GM23248 (cell line): ENCODE measurements around the gene TRAF4. TPM values are rescaled to one million over a fixed set of nuclear protein-coding genes. Genes with fewer than 3 reads are reported as not detected.
"Not testable (repeated sequence)": the region's sequence is repeated elsewhere in the genome, so short reads cannot be mapped to it uniquely, and the experiment has no call there.

Experiments
- DNase-seq: peaks from one replicate; pipeline ENCODE4 v3.0.0-alpha.2; 2015
- H2AFZ ChIP-seq: fragments of 200-600 bp; sonication (generic); 2 replicates; pipeline ENCODE4 v1.6.1; 2016; ENCODE audit warnings: antibody characterized with exemption
- H3F3A ChIP-seq: fragments of 200-600 bp; sonication (generic); 2 replicates; pipeline ENCODE4 v1.6.1; 2016; ENCODE audit warnings: mild to moderate bottlenecking, antibody characterized with exemption, mixed run types; ENCODE audit not compliant: insufficient read depth
- H3K27ac ChIP-seq: fragments of 200-600 bp; sonication (generic); 2 replicates; pipeline ENCODE4 v1.5.1; 2016; ENCODE audit warnings: mild to moderate bottlenecking
- H3K27me3 ChIP-seq: fragments of 200-600 bp; sonication (generic); replicated peaks from 2 replicates; pipeline ENCODE4 v1.6.1; 2016; ENCODE audit warnings: mild to moderate bottlenecking; ENCODE audit not compliant: insufficient read depth
- H3K36me3 ChIP-seq: fragments of 200-600 bp; sonication (generic); 2 replicates; pipeline ENCODE4 v1.6.1; 2016; ENCODE audit warnings: low read depth, mild to moderate bottlenecking
- H3K4me1 ChIP-seq: fragments of 200-600 bp; sonication (generic); 2 replicates; pipeline ENCODE4 v1.6.1; 2016; ENCODE audit warnings: mild to moderate bottlenecking; ENCODE audit not compliant: insufficient read depth
- H3K4me2 ChIP-seq: fragments of 200-600 bp; sonication (generic); one replicate; pipeline ENCODE4 v1.6.1; 2016; ENCODE audit warnings: mild to moderate bottlenecking; ENCODE audit not compliant: unreplicated experiment
- H3K4me3 ChIP-seq: fragments of 200-600 bp; sonication (generic); 2 replicates; pipeline ENCODE4 v1.5.1; 2016; ENCODE audit warnings: mild to moderate bottlenecking
- H3K79me2 ChIP-seq: fragments of 200-600 bp; sonication (generic); 2 replicates; pipeline ENCODE4 v1.6.1; 2016; ENCODE audit warnings: mild to moderate bottlenecking; ENCODE audit not compliant: insufficient read depth
- H3K9ac ChIP-seq: fragments of 200-600 bp; sonication (generic); 2 replicates; pipeline ENCODE4 v1.6.1; 2016; ENCODE audit warnings: mild to moderate bottlenecking
- H3K9me2 ChIP-seq: fragments of 200-600 bp; sonication (generic); 2 replicates; pipeline ENCODE4 v1.6.1; 2016; ENCODE audit warnings: mixed run types, mild to moderate bottlenecking, moderate library complexity; ENCODE audit not compliant: insufficient read depth
- H3K9me3 ChIP-seq: fragments of 200-600 bp; sonication (generic); one replicate; pipeline ENCODE4 v1.6.1; 2017; ENCODE audit warnings: low read depth
- H4K20me1 ChIP-seq: fragments of 200-600 bp; sonication (generic); 2 replicates; pipeline ENCODE4 v1.6.0; 2016; ENCODE audit not compliant: insufficient read depth
- EZH2 ChIP-seq: fragments of 200-600 bp; sonication (generic); IDR thresholded peaks from 2 replicates; pipeline ENCODE4 v1.6.1; 2018; ENCODE audit warnings: antibody characterized with exemption, mild to moderate bottlenecking; ENCODE audit not compliant: insufficient read depth, poor library complexity, severe bottlenecking
- EZH2phosphoT487 ChIP-seq: fragments of 200-600 bp; sonication (generic); IDR thresholded peaks from 2 replicates; pipeline ENCODE4 v1.6.1; 2018; ENCODE audit warnings: antibody characterized with exemption, moderate library complexity, mild to moderate bottlenecking, low read depth; ENCODE audit not compliant: insufficient read depth
- WGBS, 2 experiments: methylation state at CpG; one replicate each; pipeline ENCODE4 v1.1.6; 2015 to 2017; ENCODE audit warnings: low lambda C conversion rate in 2 of 2, low coverage in 1 of 2; ENCODE audit errors: missing lambda C conversion rate in 2 of 2; 5-methylcytosine and 5-hydroxymethylcytosine counted together
- in situ Hi-C: fragments of 300-500 bp; cut with MboI; formaldehyde crosslinking; loops from 2 replicates; pipeline ENCODE4 v1.15.0; 2020
- polyA plus RNA-seq: library from polyadenylated mRNA; unstranded; fragments of >200 nt; fragmentation: Nextera tagmentation; extraction: Ambion mirVana; gene quantifications from 2 replicates; pipeline ENCODE4 v1.2.1, GENCODE V29; 2016
- total RNA-seq: library from RNA; depleted of rRNA; stranded (reverse); fragments of >200 nt; shearing (Covaris generic); gene quantifications from 2 replicates; pipeline ENCODE4 v1.2.3, GENCODE V29; 2014

The TRAF4 gene
- total and polyA plus RNA-seq, 2 experiments from 2014 or later: 23.5 to 30.3 TPM

GRCh38 chr17:28722417-28723158, 21.2 kb upstream of the TRAF4 start:
- no peak for DNase-seq

GRCh38 chr17:28723159-28723835, 20.5 kb upstream of the TRAF4 start:
- no peak overlapping the region for H3K4me2 ChIP-seq
- peak overlapping the region; percentile 9; the same call in 1 of the 2 replicates for H3K27ac ChIP-seq
- no peak for DNase-seq
- no peaks in the 10 kb centered on the region for H3K9me3 ChIP-seq
- H3F3A ChIP-seq: peaks cover 50% of the 10 kb centered on the region
- H2AFZ ChIP-seq: no peak overlapping the region
- H3K4me1 ChIP-seq: peaks cover 50% of the 10 kb centered on the region
- peaks cover 34% of the 10 kb centered on the region; the same call in 1 of the 2 replicates for H3K36me3 ChIP-seq
- H3K79me2 ChIP-seq: peaks cover 38% of the 10 kb centered on the region
- no peak overlapping the region; the same call in 1 of the 2 replicates for H3K4me3 ChIP-seq
- H4K20me1 ChIP-seq: no peaks in the 10 kb centered on the region
- in situ Hi-C loops: no loop called here
- no peaks in the 10 kb centered on the region for H3K9me2 ChIP-seq
- TF ChIP-seq EZH2phosphoT487 (no peak), EZH2 (no peak)
- H3K27me3 ChIP-seq: no peaks in the 10 kb centered on the region
- H3K9ac ChIP-seq: no peak overlapping the region
- WGBS, 2 experiments: 82 to 93% methylated on average over 5 to 6 of the region's 6 CpGs

More at GRCh38 chr17:28722417-28723158, 21.2 kb upstream of the TRAF4 start:
- in situ Hi-C loops: no loop called here
- WGBS, 2 experiments: 74 to 77% methylated on average over 7 of the region's 7 CpGs
- H3K4me2 ChIP-seq: no peak overlapping the region
- H3K9ac ChIP-seq: 0 out of 2 replicates have a peak overlapping the region, but pooled peaks have one; percentile 93
- H3K27ac ChIP-seq: peak overlapping the region; percentile 9
- H3K36me3 ChIP-seq: peaks cover 34% of the 10 kb centered on the region; the same call in 1 of the 2 replicates
- no peak overlapping the region for H2AFZ ChIP-seq
- no peaks in the 10 kb centered on the region for H4K20me1 ChIP-seq
- peak overlapping the region; percentile 24; the same call in 1 of the 2 replicates for H3K4me3 ChIP-seq
- H3K9me3 ChIP-seq: no peaks in the 10 kb centered on the region
- TF ChIP-seq EZH2 (no peak), EZH2phosphoT487 (no peak)
- H3K27me3 ChIP-seq: no peaks in the 10 kb centered on the region
- peaks cover 51% of the 10 kb centered on the region for H3F3A ChIP-seq
- peaks cover 38% of the 10 kb centered on the region for H3K79me2 ChIP-seq
- H3K4me1 ChIP-seq: peaks cover 50% of the 10 kb centered on the region
- no peaks in the 10 kb centered on the region for H3K9me2 ChIP-seq

- peak overlapping the region; percentile 82; the same call in 1 of the 2 replicates for H3K27ac ChIP-seq
- H3F3A ChIP-seq: peaks cover 46% of the 10 kb centered on the region
- H3K36me3 ChIP-seq: peaks cover 34% of the 10 kb centered on the region; the same call in 1 of the 2 replicates
- H3K27me3 ChIP-seq, H4K20me1 ChIP-seq, H3K4me3 ChIP-seq, H3K9me2 ChIP-seq, H2AFZ ChIP-seq, in situ Hi-C loops, H3K4me2 ChIP-seq, DNase-seq, H3K9me3 ChIP-seq: not testable (repeated sequence)
- WGBS, 2 experiments: 46 to 48% methylated on average over 4 of the region's 4 CpGs
- H3K9ac ChIP-seq: peak overlapping the region; percentile 86; the same call in 1 of the 2 replicates
- H3K4me1 ChIP-seq: peaks cover 44% of the 10 kb centered on the region
- H3K79me2 ChIP-seq: peaks cover 38% of the 10 kb centered on the region
Observed at GRCh38 chr17:28723836-28724499, 19.8 kb upstream of the TRAF4 start.

- peak overlapping the region; percentile 78 for H3K4me2 ChIP-seq
Observed at GRCh38 chr17:28724500-28725165, 19.2 kb upstream of the TRAF4 start.

More at GRCh38 chr17:28724500-28725165, 19.2 kb upstream of the TRAF4 start:
- 80 to 81% methylated on average over 10 of the region's 10 CpGs for WGBS, 2 experiments
- Histone ChIP-seq H3K36me3 (peaks cover 34% of the 10 kb centered on the region; the same call in 1 of the 2 replicates), H3K27me3 (no peaks in the 10 kb centered on the region), H3K79me2 (peaks cover 38% of the 10 kb centered on the region), H4K20me1 (no peaks in the 10 kb centered on the region), H3K9me3 (no peaks in the 10 kb centered on the region), H3K9me2 (no peaks in the 10 kb centered on the region), H2AFZ (no peak overlapping the region), H3K4me3 (peak overlapping the region; percentile 74), H3K27ac (peak overlapping the region; percentile 82), H3K9ac (peak overlapping the region; percentile 86), H3F3A (peaks cover 51% of the 10 kb centered on the region), H3K4me1 (peaks cover 41% of the 10 kb centered on the region)
- no peak for TF ChIP-seq EZH2phosphoT487
- TF ChIP-seq EZH2: no peak
- no peak for DNase-seq
- in situ Hi-C loops: no loop called here
